H9 (cell line): Measurements from ENCODE around the gene SYNGR2. TPM values are rescaled to one million over a fixed set of nuclear protein-coding genes. Genes with fewer than 3 reads are reported as not detected.

Experiments used
- DNase-seq: peaks from one replicate; pipeline ENCODE4 v3.0.0-alpha.2; 2017
- H2AFZ ChIP-seq: one replicate; pipeline ENCODE4 v1.6.1; 2013; ENCODE audit warnings: mild to moderate bottlenecking, low read length, control low read depth, moderate library complexity
- H2AK5ac ChIP-seq: 2 replicates; pipeline ENCODE4 v1.6.1; 2013; ENCODE audit warnings: low read length, control low read depth, mixed read lengths; ENCODE audit not compliant: insufficient read length
- H2BK120ac ChIP-seq: one replicate; pipeline ENCODE4 v1.6.1; 2013; ENCODE audit warnings: low read depth, mild to moderate bottlenecking, low read length, control low read depth, inconsistent platforms; ENCODE audit not compliant: poor library complexity, severe bottlenecking
- H2BK12ac ChIP-seq: 2 replicates; pipeline ENCODE4 v1.6.1; 2013; ENCODE audit warnings: low read length, control low read depth, mixed read lengths, low read depth; ENCODE audit not compliant: insufficient read length
- H2BK15ac ChIP-seq: 2 replicates; pipeline ENCODE4 v1.6.1; 2013; ENCODE audit warnings: low read depth, low read length, control low read depth
- H2BK20ac ChIP-seq: one replicate; pipeline ENCODE4 v1.6.1; 2013; ENCODE audit warnings: low read depth, mild to moderate bottlenecking, low read length, control low read depth, inconsistent platforms; ENCODE audit not compliant: poor library complexity, severe bottlenecking
- H2BK5ac ChIP-seq: 2 replicates; pipeline ENCODE4 v1.6.1; 2013; ENCODE audit warnings: low read length, control low read depth, mixed read lengths; ENCODE audit not compliant: insufficient read length
- H3K14ac ChIP-seq: 2 replicates; pipeline ENCODE4 v1.6.1; 2013; ENCODE audit warnings: low read length, control low read depth; ENCODE audit not compliant: insufficient read depth
- H3K18ac ChIP-seq: 2 replicates; pipeline ENCODE4 v1.6.1; 2013; ENCODE audit warnings: low read depth, mild to moderate bottlenecking, mixed read lengths, low read length, control low read depth; ENCODE audit not compliant: insufficient read length
- H3K23ac ChIP-seq: 2 replicates; pipeline ENCODE4 v1.6.1; 2013; ENCODE audit warnings: low read length, control low read depth, mixed read lengths, low read depth; ENCODE audit not compliant: insufficient read length
- H3K23me2 ChIP-seq: 2 replicates; pipeline ENCODE4 v1.6.1; 2013; ENCODE audit warnings: low read depth, mild to moderate bottlenecking, mixed read lengths, low read length, control low read depth; ENCODE audit not compliant: insufficient read length, poor library complexity, severe bottlenecking
- H3K27ac ChIP-seq: 2 replicates; pipeline ENCODE4 v1.5.1; 2013; ENCODE audit warnings: low read length, control low read depth, mixed read lengths, low read depth; ENCODE audit not compliant: insufficient read length
- H3K27me3 ChIP-seq: 2 replicates; pipeline ENCODE4 v1.6.1; 2013; ENCODE audit warnings: low read length, control low read depth, inconsistent platforms; ENCODE audit not compliant: insufficient read depth
- H3K4ac ChIP-seq: 2 replicates; pipeline ENCODE4 v1.6.1; 2013; ENCODE audit warnings: low read depth, mild to moderate bottlenecking, control low read depth, inconsistent platforms, low read length, moderate library complexity
- H3K4me1 ChIP-seq: 2 replicates; pipeline ENCODE4 v1.6.1; 2013; ENCODE audit warnings: low read length, control low read depth, inconsistent platforms; ENCODE audit not compliant: insufficient read depth
- H3K4me2 ChIP-seq: 2 replicates; pipeline ENCODE4 v1.6.1; 2013; ENCODE audit warnings: low read length, control low read depth, mixed read lengths; ENCODE audit not compliant: insufficient read length, insufficient read depth
- H3K56ac ChIP-seq: 2 replicates; pipeline ENCODE4 v1.6.1; 2013; ENCODE audit warnings: low read depth, mild to moderate bottlenecking, mixed read lengths, low read length, control low read depth; ENCODE audit not compliant: insufficient read length
- H3K79me1 ChIP-seq: 2 replicates; pipeline ENCODE4 v1.6.1; 2013; ENCODE audit warnings: low read depth, mild to moderate bottlenecking, moderate library complexity, low read length, control low read depth, inconsistent platforms; ENCODE audit not compliant: insufficient read depth, poor library complexity, severe bottlenecking
- H3K79me2 ChIP-seq: 2 replicates; pipeline ENCODE4 v1.6.1; 2013; ENCODE audit warnings: low read length, control low read depth, inconsistent platforms; ENCODE audit not compliant: insufficient read depth
- H3K9ac ChIP-seq: 2 replicates; pipeline ENCODE4 v1.6.1; 2013; ENCODE audit warnings: low read length, control low read depth, mixed read lengths; ENCODE audit not compliant: insufficient read length; ENCODE audit errors: extremely low read depth
- H3K9me3 ChIP-seq: one replicate; pipeline ENCODE4 v1.6.1; 2013; ENCODE audit warnings: low read depth, low read length, inconsistent platforms; ENCODE audit not compliant: control insufficient read depth
- H3T11ph ChIP-seq: one replicate; pipeline ENCODE4 v1.6.1; 2013; ENCODE audit warnings: mild to moderate bottlenecking, low read length, control low read depth, inconsistent platforms
- H4K20me1 ChIP-seq: one replicate; pipeline ENCODE4 v1.6.1; 2013; ENCODE audit not compliant: control insufficient read depth, insufficient read length, insufficient read depth
- H4K5ac ChIP-seq: 2 replicates; pipeline ENCODE4 v1.6.1; 2013; ENCODE audit warnings: low read depth, mild to moderate bottlenecking, mixed read lengths, low read length, control low read depth; ENCODE audit not compliant: insufficient read length
- H4K8ac ChIP-seq: replicated peaks from 2 replicates; pipeline ENCODE4 v1.6.1; 2013; ENCODE audit warnings: low read length, control low read depth, mixed read lengths, low read depth; ENCODE audit not compliant: insufficient read length
- H4K91ac ChIP-seq: 2 replicates; pipeline ENCODE4 v1.6.1; 2013; ENCODE audit warnings: low read depth, mild to moderate bottlenecking, moderate library complexity, mixed read lengths, low read length, control low read depth; ENCODE audit not compliant: insufficient read length
- H3K27ac Mint-ChIP-seq, 3 experiments: 2 replicates in 2 of 3; 3 replicates in 1 of 3; pipeline ENCODE4 v1.8.0; 2020 to 2021; ENCODE audit warnings: mixed read lengths in 3 of 3, mild to moderate bottlenecking in 1 of 3, moderate library complexity in 1 of 3
- H3K27me3 Mint-ChIP-seq: 2 replicates; pipeline ENCODE4 v1.8.0; 2021; ENCODE audit warnings: low read depth, mild to moderate bottlenecking, moderate library complexity, mixed read lengths
- H3K36me3 Mint-ChIP-seq, 3 experiments: 2 replicates in 2 of 3; 3 replicates in 1 of 3; pipeline ENCODE4 v1.8.0; 2020 to 2021; ENCODE audit warnings: low read depth in 3 of 3, mixed read lengths in 3 of 3; ENCODE audit not compliant: insufficient read depth in 1 of 3
- H3K4me1 Mint-ChIP-seq, 2 experiments: 2 replicates each; pipeline ENCODE4 v1.8.0; 2020; ENCODE audit warnings: mixed read lengths in 2 of 2
- H3K4me3 Mint-ChIP-seq, 2 experiments: 2 replicates in 1 of 2; 3 replicates in 1 of 2; pipeline ENCODE4 v1.8.0; 2020 to 2021; ENCODE audit warnings: mild to moderate bottlenecking in 2 of 2, mixed read lengths in 2 of 2, moderate library complexity in 1 of 2
- H3K9me3 Mint-ChIP-seq, 2 experiments: 2 replicates in 1 of 2; 3 replicates in 1 of 2; pipeline ENCODE4 v1.8.0; 2020; ENCODE audit warnings: mild to moderate bottlenecking in 2 of 2, mixed read lengths in 2 of 2, moderate library complexity in 1 of 2
- WGBS: extraction: QIAGEN DNeasy Blood & Tissue Kit; methylation state at CpG from one replicate; pipeline ENCODE4 v1.1.7; 2013; ENCODE audit warnings: missing lambda C conversion rate, low lambda C conversion rate, mixed read lengths; ENCODE audit not compliant: insufficient read length; ENCODE audit errors: extremely low coverage; 5-methylcytosine and 5-hydroxymethylcytosine counted together
- total RNA-seq: library from RNA; stranded (reverse); gene quantifications from 2 replicates; pipeline ENCODE4 v1.2.1, GENCODE V29; 2021
- TF ChIP-seq, protein P1 (sequence below): fragments of 200-600 bp; sonication (generic); conservative IDR thresholded peaks from 3 replicates; pipeline ENCODE4 v1.8.0; 2021; ENCODE audit warnings: antibody characterized with exemption, mild to moderate bottlenecking

Gene SYNGR2
- total RNA-seq, 1 experiment from 2014 or later = 41.0 TPM

DNA sequence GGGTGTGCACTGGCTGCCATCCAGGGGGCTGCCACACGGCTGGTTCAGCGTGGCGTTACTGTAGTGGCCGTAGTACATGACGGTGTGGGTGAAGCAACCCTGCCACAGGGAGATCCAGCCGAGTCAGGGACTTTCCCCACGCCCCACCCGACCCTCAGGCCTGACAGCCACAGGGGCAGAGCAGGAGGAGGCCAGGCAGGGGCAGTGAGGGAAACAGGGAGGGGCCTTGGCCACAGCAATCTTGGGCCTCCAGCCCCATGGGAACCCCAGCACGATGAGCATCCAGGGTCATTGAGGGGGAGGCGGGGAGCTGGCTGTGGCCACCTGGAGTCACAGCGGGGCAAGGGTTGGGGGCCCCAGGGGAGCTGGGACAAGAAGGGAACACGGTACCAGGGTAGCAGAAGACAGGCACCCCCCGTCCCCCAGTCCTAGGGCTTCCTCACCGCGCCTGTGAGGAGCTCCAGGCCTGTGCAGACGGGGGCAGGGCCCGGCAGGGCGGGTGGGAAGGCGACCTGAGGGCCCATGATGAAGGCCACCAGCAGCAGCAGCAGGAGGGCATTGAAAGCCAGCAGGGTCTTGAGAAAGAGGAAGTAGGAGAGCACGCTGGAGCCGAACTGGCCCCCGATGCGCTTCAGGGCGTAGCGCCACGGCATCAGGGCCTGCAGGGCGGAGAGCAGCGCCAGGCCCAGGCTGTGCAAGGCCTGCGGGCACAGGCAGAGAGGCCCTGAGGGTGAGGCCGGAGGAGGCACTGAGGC is 44.1 kb upstream of the SYNGR2 start:
- H3K4me2 ChIP-seq = no peak overlapping the region
- no peak overlapping the region for H2BK20ac ChIP-seq
- no peak overlapping the region for H2BK120ac ChIP-seq
- Mint-ChIP-seq H3K36me3 (peaks cover 7 to 28% (median 22%) of the 10 kb centered on the region in 3 experiments), H3K9me3 (no peaks in the 10 kb centered on the region; a peak in 1 of 5 replicates), H3K4me1 (peaks cover 9 to 16% of the 10 kb centered on the region in 2 experiments), H3K27ac (no peak overlapping the region; a peak in 1 of 7 replicates), H3K4me3 (no peak overlapping the region), H3K27me3 (no peaks in the 10 kb centered on the region)
- H3K14ac ChIP-seq = no peak overlapping the region
- H3K23me2 ChIP-seq = peaks cover 19% of the 10 kb centered on the region
- H3K9me3 ChIP-seq = no peaks in the 10 kb centered on the region
- H3K4ac ChIP-seq = no peak overlapping the region
- H2AK5ac ChIP-seq = no peak overlapping the region
- no peak for DNase-seq
- no peaks in the 10 kb centered on the region for H3K27me3 ChIP-seq
- no CpG with 5 or more reads among the region's 30 CpGs for WGBS
- H3K4me1 ChIP-seq = peaks cover 5% of the 10 kb centered on the region; the same call in 1 of the 2 replicates
- no peak overlapping the region for H3T11ph ChIP-seq
- no peak overlapping the region for H3K18ac ChIP-seq
- H2BK5ac ChIP-seq = no peak overlapping the region
- no peaks in the 10 kb centered on the region for H3K79me1 ChIP-seq
- H3K56ac ChIP-seq = no peak overlapping the region
- H3K9ac ChIP-seq = no peak overlapping the region
- H2BK12ac ChIP-seq = no peak overlapping the region
- H2AFZ ChIP-seq = no peak overlapping the region
- TF ChIP-seq, protein P1, sequence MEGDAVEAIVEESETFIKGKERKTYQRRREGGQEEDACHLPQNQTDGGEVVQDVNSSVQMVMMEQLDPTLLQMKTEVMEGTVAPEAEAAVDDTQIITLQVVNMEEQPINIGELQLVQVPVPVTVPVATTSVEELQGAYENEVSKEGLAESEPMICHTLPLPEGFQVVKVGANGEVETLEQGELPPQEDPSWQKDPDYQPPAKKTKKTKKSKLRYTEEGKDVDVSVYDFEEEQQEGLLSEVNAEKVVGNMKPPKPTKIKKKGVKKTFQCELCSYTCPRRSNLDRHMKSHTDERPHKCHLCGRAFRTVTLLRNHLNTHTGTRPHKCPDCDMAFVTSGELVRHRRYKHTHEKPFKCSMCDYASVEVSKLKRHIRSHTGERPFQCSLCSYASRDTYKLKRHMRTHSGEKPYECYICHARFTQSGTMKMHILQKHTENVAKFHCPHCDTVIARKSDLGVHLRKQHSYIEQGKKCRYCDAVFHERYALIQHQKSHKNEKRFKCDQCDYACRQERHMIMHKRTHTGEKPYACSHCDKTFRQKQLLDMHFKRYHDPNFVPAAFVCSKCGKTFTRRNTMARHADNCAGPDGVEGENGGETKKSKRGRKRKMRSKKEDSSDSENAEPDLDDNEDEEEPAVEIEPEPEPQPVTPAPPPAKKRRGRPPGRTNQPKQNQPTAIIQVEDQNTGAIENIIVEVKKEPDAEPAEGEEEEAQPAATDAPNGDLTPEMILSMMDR = no peak
- H4K91ac ChIP-seq = no peak overlapping the region
- no peaks in the 10 kb centered on the region; the same call in 1 of the 2 replicates for H3K79me2 ChIP-seq
- no peak overlapping the region for H4K8ac ChIP-seq
- no peak overlapping the region for H2BK15ac ChIP-seq
- no peak overlapping the region for H3K27ac ChIP-seq
- no peaks in the 10 kb centered on the region for H4K20me1 ChIP-seq
- no peak overlapping the region for H3K23ac ChIP-seq
- no peak overlapping the region for H4K5ac ChIP-seq
